NB4 (cell line): ENCODE results near the gene CXCL16.

Source experiments
- CTCF ChIP-seq: IDR thresholded peaks from one replicate; pipeline ENCODE4 v1.5.1; 2012; ENCODE audit warnings: low read depth, low read length
- MYC ChIP-seq: IDR thresholded peaks from 2 replicates; pipeline ENCODE4 v1.6.1; 2011; ENCODE audit warnings: low read depth, low read length

GRCh38 chr17:4766201-4766600 is 26.5 kb upstream of the CXCL16 start:
- TF ChIP-seq CTCF, result no peak
- no peak for TF ChIP-seq MYC
